Middle frontal gyrus (tissue), 1 donor: Measurements from ENCODE around the gene PGRMC1.
A peak's percentile ranks its signal among the peaks of the same experiment; 100 is the strongest.
"Not testable (repeated sequence)": the region's sequence is repeated elsewhere in the genome, so short reads cannot be mapped to it uniquely, and the experiment has no call there.

Experiments used
- DNase-seq: peaks from one replicate; pipeline ENCODE4 v3.0.0-alpha.2; 2015; ENCODE audit warnings: low spot score; ENCODE audit errors: extremely low spot score

Gene PGRMC1

GRCh38 chrX:119235872-119236622, at the start of gene PGRMC1:
TSS of gene PGRMC1 (plus strand) at chrX:119236285. CDS start at chrX:119236364, 79 bp downstream.
- peak; percentile 34 for DNase-seq

- no peak for DNase-seq
Measured at GRCh38 chrX:119186763-119187162, 49.3 kb upstream of the PGRMC1 start.

- no peak for DNase-seq
Measured at GRCh38 chrX:119187298-119187697, 48.8 kb upstream of the PGRMC1 start.

- DNase-seq = no peak
Measured at GRCh38 chrX:119189115-119189514, 47.0 kb upstream of the PGRMC1 start.

- no peak for DNase-seq
Measured at GRCh38 chrX:119189595-119189994, 46.5 kb upstream of the PGRMC1 start.

- DNase-seq = no peak
Measured at GRCh38 chrX:119190091-119190681, 45.9 kb upstream of the PGRMC1 start.

GRCh38 chrX:119190831-119191230, 45.3 kb upstream of the PGRMC1 start:
- DNase-seq = no peak

- no peak for DNase-seq
Measured at GRCh38 chrX:119194621-119195020, 41.5 kb upstream of the PGRMC1 start.

GRCh38 chrX:119201570-119201969, 34.5 kb upstream of the PGRMC1 start:
- DNase-seq = no peak

GRCh38 chrX:119206203-119206602, 29.9 kb upstream of the PGRMC1 start:
- DNase-seq = no peak

- not testable (repeated sequence) for DNase-seq
Measured at GRCh38 chrX:119207483-119207882, 28.6 kb upstream of the PGRMC1 start.

GRCh38 chrX:119208401-119209057, 27.6 kb upstream of the PGRMC1 start:
- DNase-seq = no peak

- not testable (repeated sequence) for DNase-seq
Measured at GRCh38 chrX:119210931-119211648, 25.0 kb upstream of the PGRMC1 start.

- no peak for DNase-seq
Measured at GRCh38 chrX:119211649-119212014, 24.5 kb upstream of the PGRMC1 start.

GRCh38 chrX:119218198-119218597, 17.9 kb upstream of the PGRMC1 start:
- no peak for DNase-seq

- no peak for DNase-seq
Measured at GRCh38 chrX:119222932-119223331, 13.2 kb upstream of the PGRMC1 start.

GRCh38 chrX:119223783-119224182, 12.3 kb upstream of the PGRMC1 start:
- DNase-seq = no peak

GRCh38 chrX:119226446-119226845, 9.6 kb upstream of the PGRMC1 start:
- DNase-seq = no peak

- DNase-seq = no peak
Measured at GRCh38 chrX:119228512-119229252, 7.4 kb upstream of the PGRMC1 start.

- DNase-seq = no peak
Measured at GRCh38 chrX:119229253-119229615, 6.9 kb upstream of the PGRMC1 start.

GRCh38 chrX:119230850-119231249, 5.2 kb upstream of the PGRMC1 start:
- no peak for DNase-seq
